ENCODE results near the gene RPF1. TPM values are rescaled to one million over a fixed set of nuclear protein-coding genes. Genes with fewer than 3 reads are reported as not detected.

The RPF1 gene
- polyA plus RNA-seq, 1 donor (not counting 4 experiments of a cell fraction or from before 2014, with no cell fraction given), result 57.8 TPM

GRCh38 chr1:84450910-84451309 is 28.2 kb upstream of the RPF1 start:
- no peak overlapping the region for H3K9ac ChIP-seq (ENCODE audit: control insufficient read depth, extremely low read depth, insufficient read depth, low read length)
- no peak overlapping the region for H2AFZ ChIP-seq (ENCODE audit: control insufficient read depth, low read length)
- dilution Hi-C loops (cut with MboI; ENCODE audit: extremely low pct_ligation_motif_present, low sequenced_read_pairs), result no loop called here

GRCh38 chr1:84452436-84452835 is 26.6 kb upstream of the RPF1 start:
- Histone ChIP-seq H3K4me2 (ENCODE audit: control insufficient read depth, extremely low read depth, insufficient read depth, low read depth, low read length) (no peak overlapping the region), H2AFZ (ENCODE audit: control insufficient read depth, low read length) (no peak overlapping the region), H3K9me1 (ENCODE audit: control insufficient read depth, extremely low read depth, insufficient read depth, low read length) (no peaks in the 10 kb centered on the region), H3K27me3 (ENCODE audit: control insufficient read depth, extremely low read depth, insufficient read depth, low read length) (no peaks in the 10 kb centered on the region), H3K9ac (ENCODE audit: control insufficient read depth, extremely low read depth, insufficient read depth, low read length) (no peak overlapping the region), H3K4me1 (ENCODE audit: control insufficient read depth, extremely low read depth, insufficient read depth, low read length) (no peaks in the 10 kb centered on the region), H3K4me3 (ENCODE audit: control insufficient read depth in 2 of 3, extremely low read depth in 1 of 3, insufficient read depth in 2 of 3, low read depth in 1 of 3, low read length in 3 of 3) (no peak overlapping the region), H3K79me2 (ENCODE audit: control insufficient read depth, insufficient read depth, low read length) (no peaks in the 10 kb centered on the region), H3K9me3 (ENCODE audit: control insufficient read depth, low read depth, low read length) (no peaks in the 10 kb centered on the region), H4K20me1 (ENCODE audit: control insufficient read depth, extremely low read depth, insufficient read depth, low read length) (no peaks in the 10 kb centered on the region), H3K27ac (ENCODE audit: control insufficient read depth, insufficient read depth, low read length) (no peak overlapping the region), H3K36me3 (ENCODE audit: control insufficient read depth in 2 of 2, extremely low read depth in 1 of 2, insufficient read depth in 2 of 2, low read length in 2 of 2) (no peaks in the 10 kb centered on the region)
- dilution Hi-C loops (cut with MboI; ENCODE audit: extremely low pct_ligation_motif_present, low sequenced_read_pairs), result no loop called here
- no peak for TF ChIP-seq CTCF (optimal IDR thresholded peaks at IDR 0.05 in 1 of 3, IDR thresholded peaks at IDR 0.05 in 1 of 3, conservative IDR thresholded peaks at IDR 0.05 in 1 of 3; ENCODE audit: extremely low read depth in 1 of 3, insufficient read depth in 2 of 3, low read length in 3 of 3)
- DNase-seq (ENCODE audit: low read depth, low spot score) (no peak), FAIRE-seq (no peak)

More at GRCh38 chr1:84450910-84451309, 28.2 kb upstream of the RPF1 start:
- DNase-seq (ENCODE audit: low read depth, low spot score) (no peak), FAIRE-seq (no peak)
- no peaks in the 10 kb centered on the region for H3K4me1 ChIP-seq (ENCODE audit: control insufficient read depth, extremely low read depth, insufficient read depth, low read length)
- H3K4me2 ChIP-seq (ENCODE audit: control insufficient read depth, extremely low read depth, insufficient read depth, low read depth, low read length), result no peak overlapping the region
- H3K9me1 ChIP-seq (ENCODE audit: control insufficient read depth, extremely low read depth, insufficient read depth, low read length), result no peaks in the 10 kb centered on the region
- H3K79me2 ChIP-seq (ENCODE audit: control insufficient read depth, insufficient read depth, low read length), result no peaks in the 10 kb centered on the region
- no peaks in the 10 kb centered on the region for H3K36me3 ChIP-seq (ENCODE audit: control insufficient read depth in 2 of 2, extremely low read depth in 1 of 2, insufficient read depth in 2 of 2, low read length in 2 of 2)
- no peaks in the 10 kb centered on the region for H3K27me3 ChIP-seq (ENCODE audit: control insufficient read depth, extremely low read depth, insufficient read depth, low read length)
- H3K4me3 ChIP-seq (ENCODE audit: control insufficient read depth in 2 of 3, extremely low read depth in 1 of 3, insufficient read depth in 2 of 3, low read depth in 1 of 3, low read length in 3 of 3), result no peak overlapping the region
- no peak for TF ChIP-seq CTCF (optimal IDR thresholded peaks at IDR 0.05 in 1 of 3, IDR thresholded peaks at IDR 0.05 in 1 of 3, conservative IDR thresholded peaks at IDR 0.05 in 1 of 3; ENCODE audit: extremely low read depth in 1 of 3, insufficient read depth in 2 of 3, low read length in 3 of 3)
- no peak for TF ChIP-seq EZH2 (IDR thresholded peaks at IDR 0.05; ENCODE audit: low read length)
- no peaks in the 10 kb centered on the region for H3K9me3 ChIP-seq (ENCODE audit: control insufficient read depth, low read depth, low read length)
- H3K27ac ChIP-seq (ENCODE audit: control insufficient read depth, insufficient read depth, low read length), result no peak overlapping the region
- no peaks in the 10 kb centered on the region for H4K20me1 ChIP-seq (ENCODE audit: control insufficient read depth, extremely low read depth, insufficient read depth, low read length)

Measured in keratinocyte (primary cell).